Upper lobe of left lung (tissue), 6 donors: Measurements from ENCODE around the gene BSN. TPM values are rescaled to one million over a fixed set of nuclear protein-coding genes. Genes with fewer than 3 reads are reported as not detected.
A peak's percentile ranks its signal among the peaks of the same experiment; 100 is the strongest.

ENCODE experiments used
- ATAC-seq, 2 donors: fragments of 200-7000 bp; cut with Tn5 transposase; one replicate each; pipeline ENCODE4 v1.9.1; 2022; ENCODE audit warnings: mild to moderate bottlenecking in 2 of 2, moderate library complexity in 2 of 2; ENCODE audit not compliant: low FRiP score in 2 of 2
- DNase-seq, 2 donors: peaks; one replicate each; pipeline ENCODE4 v3.0.0-alpha.2; 2019 to 2020
- H3K27ac ChIP-seq, 4 donors: fragments of 200-600 bp; sonication (generic); one replicate each; pipeline ENCODE4 v1.5.1; 2016 to 2019
- H3K27me3 ChIP-seq, 4 donors: fragments of 200-600 bp; sonication (generic); one replicate each; pipeline ENCODE4 v1.5.1; 2017 to 2019
- H3K36me3 ChIP-seq, 4 donors: fragments of 200-600 bp; sonication (generic); one replicate each; pipeline ENCODE4 v1.5.1; 2016 to 2019
- H3K4me1 ChIP-seq, 4 donors: fragments of 200-600 bp; sonication (generic); one replicate each; pipeline ENCODE4 v1.5.1; 2018 to 2019
- H3K4me3 ChIP-seq, 4 donors: fragments of 200-600 bp; sonication (generic); one replicate each; pipeline ENCODE4 v1.5.1; 2017 to 2019; ENCODE audit warnings: mild to moderate bottlenecking in 2 of 4, moderate library complexity in 1 of 4
- H3K9me3 ChIP-seq, 4 donors: fragments of 200-600 bp; sonication (generic); one replicate each; pipeline ENCODE4 v1.5.1; 2018 to 2019
- EP300 ChIP-seq, 4 donors: sonication (generic); formaldehyde crosslinking; IDR thresholded peaks; one replicate each; pipeline ENCODE4 v1.5.1; 2017; ENCODE audit warnings: antibody characterized with exemption in 4 of 4, control low read depth in 2 of 4
- POLR2A ChIP-seq, 4 donors: fragments of 450-650 bp; IDR thresholded peaks; one replicate each; pipeline ENCODE4 v1.5.1; 2016 to 2017; ENCODE audit warnings: antibody characterized with exemption in 4 of 4, mild to moderate bottlenecking in 2 of 4
- POLR2AphosphoS5 ChIP-seq, 2 donors: sonication (generic); formaldehyde crosslinking; IDR thresholded peaks; one replicate each; pipeline ENCODE4 v1.5.1; 2017; ENCODE audit warnings: antibody characterized with exemption in 2 of 2
- WGBS, 2 donors: methylation state at CpG; one replicate each; pipeline ENCODE4 v1.1.5; 2017 to 2018; 5-methylcytosine and 5-hydroxymethylcytosine counted together
- total RNA-seq, 6 donors: library from RNA; depleted of rRNA in 4 of 6; stranded (reverse); fragments of >200 nt in 4 of 6; gene quantifications; one replicate each; pipeline versions ENCODE4 v1.1.0 to v1.2.1, GENCODE V29; 2016 to 2021
- TF ChIP-seq, protein P1 (sequence below), 6 experiments: fragments of 450-650 bp in 4 of 6; fragments of 200-600 bp in 2 of 6; sonication (generic) in 2 of 6; IDR thresholded peaks; one replicate each; pipeline ENCODE4 v1.5.1; 2016 to 2019; ENCODE audit warnings: antibody characterized with exemption in 6 of 6
- donor health status: DM: no; HTN: no; CAD: no; lungs with moderate emphysema.
- donor health status: DM: no; HTN: yes; CAD: no; lungs with severe emphysema.

BSN gene
- total RNA-seq, 6 donors from 2014 or later, result 0.39 to 1.1 (median 0.72) TPM

- ATAC-seq (no peak), DNase-seq (no peak)
- WGBS, 2 donors, result 82 to 86% methylated on average over 1 of the region's 1 CpG
- Histone ChIP-seq H3K4me1 (no peaks in the 10 kb centered on the region), H3K9me3 (no peaks in the 10 kb centered on the region), H3K27me3 (no peaks in the 10 kb centered on the region), H3K4me3 (no peak overlapping the region), H3K36me3 (no peaks in the 10 kb centered on the region), H3K27ac (no peak overlapping the region)
- TF ChIP-seq, protein P1, sequence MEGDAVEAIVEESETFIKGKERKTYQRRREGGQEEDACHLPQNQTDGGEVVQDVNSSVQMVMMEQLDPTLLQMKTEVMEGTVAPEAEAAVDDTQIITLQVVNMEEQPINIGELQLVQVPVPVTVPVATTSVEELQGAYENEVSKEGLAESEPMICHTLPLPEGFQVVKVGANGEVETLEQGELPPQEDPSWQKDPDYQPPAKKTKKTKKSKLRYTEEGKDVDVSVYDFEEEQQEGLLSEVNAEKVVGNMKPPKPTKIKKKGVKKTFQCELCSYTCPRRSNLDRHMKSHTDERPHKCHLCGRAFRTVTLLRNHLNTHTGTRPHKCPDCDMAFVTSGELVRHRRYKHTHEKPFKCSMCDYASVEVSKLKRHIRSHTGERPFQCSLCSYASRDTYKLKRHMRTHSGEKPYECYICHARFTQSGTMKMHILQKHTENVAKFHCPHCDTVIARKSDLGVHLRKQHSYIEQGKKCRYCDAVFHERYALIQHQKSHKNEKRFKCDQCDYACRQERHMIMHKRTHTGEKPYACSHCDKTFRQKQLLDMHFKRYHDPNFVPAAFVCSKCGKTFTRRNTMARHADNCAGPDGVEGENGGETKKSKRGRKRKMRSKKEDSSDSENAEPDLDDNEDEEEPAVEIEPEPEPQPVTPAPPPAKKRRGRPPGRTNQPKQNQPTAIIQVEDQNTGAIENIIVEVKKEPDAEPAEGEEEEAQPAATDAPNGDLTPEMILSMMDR (IDR thresholded peaks at IDR 0.05), result no peak
- TF ChIP-seq POLR2A (IDR thresholded peaks at IDR 0.05) (no peak), EP300 (IDR thresholded peaks at IDR 0.05) (no peak), POLR2AphosphoS5 (IDR thresholded peaks at IDR 0.05) (no peak)
These were observed 46.5 kb downstream of the BSN start for GRCh38 chr3:49600781-49601180.

DNA sequence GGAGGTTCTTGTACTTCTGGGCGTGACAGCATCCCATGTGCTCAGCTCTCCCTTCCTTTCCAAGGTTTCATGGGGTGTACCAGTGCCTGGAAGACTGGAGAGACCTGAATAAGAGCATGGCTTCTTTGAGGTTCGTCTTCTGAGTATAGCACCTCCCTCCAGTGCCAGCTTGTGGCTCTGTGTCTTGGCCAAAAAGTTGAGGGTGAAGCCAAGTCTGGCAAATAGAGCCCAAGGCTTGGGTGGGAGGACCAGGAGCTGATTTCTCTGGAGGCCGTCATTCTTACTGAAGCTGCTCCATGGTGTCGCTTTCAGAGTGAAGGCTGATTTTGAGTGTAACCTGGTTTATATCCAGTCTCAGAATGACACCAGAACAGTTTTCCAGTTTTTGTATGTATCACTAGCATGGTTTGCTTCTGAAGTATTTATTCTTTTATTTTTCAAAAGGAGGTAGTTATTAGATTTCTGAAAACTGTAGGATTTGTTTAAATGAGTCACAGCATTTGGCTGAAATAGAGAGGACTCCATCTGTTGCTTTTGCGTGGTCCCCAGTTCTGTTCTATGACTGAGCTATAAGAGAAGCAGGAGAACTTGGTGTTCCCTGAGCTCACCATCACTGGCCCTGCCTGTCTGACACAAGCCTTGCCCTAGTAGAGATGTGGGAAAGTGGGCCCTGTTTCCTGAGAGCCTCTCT, 47.2 kb downstream of the BSN start:
- Histone ChIP-seq H3K9me3 (no peaks in the 10 kb centered on the region), H3K4me3 (no peak overlapping the region), H3K27ac (no peak overlapping the region), H3K4me1 (no peaks in the 10 kb centered on the region), H3K36me3 (no peaks in the 10 kb centered on the region), H3K27me3 (no peaks in the 10 kb centered on the region)
- DNase-seq (no peak), ATAC-seq (no peak)
- WGBS, 2 donors, result 88 to 93% methylated on average over 5 of the region's 5 CpGs
- TF ChIP-seq EP300 (IDR thresholded peaks at IDR 0.05), result no peak

- TF ChIP-seq POLR2AphosphoS5 (IDR thresholded peaks at IDR 0.05), result no peak
- H3K36me3 ChIP-seq, result no peaks in the 10 kb centered on the region
- 88 to 100% methylated on average over 2 of the region's 2 CpGs for WGBS, 2 donors
- no peaks in the 10 kb centered on the region for H3K27me3 ChIP-seq
- no peak overlapping the region for H3K4me3 ChIP-seq
- no peak for DNase-seq
- ATAC-seq, result no peak
- no peaks in the 10 kb centered on the region for H3K4me1 ChIP-seq
- H3K27ac ChIP-seq, result no peak overlapping the region
- H3K9me3 ChIP-seq, result no peaks in the 10 kb centered on the region
These were observed 47.8 kb downstream of the BSN start for GRCh38 chr3:49602049-49602554.

GRCh38 chr3:49602877-49603411, 48.7 kb downstream of the BSN start:
- no peak overlapping the region for H3K27ac ChIP-seq
- H3K27me3 ChIP-seq, result no peaks in the 10 kb centered on the region
- TF ChIP-seq POLR2AphosphoS5 (IDR thresholded peaks at IDR 0.05) (no peak), EP300 (IDR thresholded peaks at IDR 0.05) (no peak), POLR2A (IDR thresholded peaks at IDR 0.05) (no peak)
- TF ChIP-seq, protein P1 (IDR thresholded peaks at IDR 0.05), result no peak
- H3K4me1 ChIP-seq, result no peaks in the 10 kb centered on the region
- no peak for ATAC-seq
- WGBS, 2 donors, result 78 to 84% methylated on average over 3 to 5 of the region's 5 CpGs
- H3K4me3 ChIP-seq, result no peak overlapping the region
- H3K9me3 ChIP-seq, result no peaks in the 10 kb centered on the region
- DNase-seq, result peak in 1 of 2 donors; percentile 17
- no peaks in the 10 kb centered on the region for H3K36me3 ChIP-seq

DNA sequence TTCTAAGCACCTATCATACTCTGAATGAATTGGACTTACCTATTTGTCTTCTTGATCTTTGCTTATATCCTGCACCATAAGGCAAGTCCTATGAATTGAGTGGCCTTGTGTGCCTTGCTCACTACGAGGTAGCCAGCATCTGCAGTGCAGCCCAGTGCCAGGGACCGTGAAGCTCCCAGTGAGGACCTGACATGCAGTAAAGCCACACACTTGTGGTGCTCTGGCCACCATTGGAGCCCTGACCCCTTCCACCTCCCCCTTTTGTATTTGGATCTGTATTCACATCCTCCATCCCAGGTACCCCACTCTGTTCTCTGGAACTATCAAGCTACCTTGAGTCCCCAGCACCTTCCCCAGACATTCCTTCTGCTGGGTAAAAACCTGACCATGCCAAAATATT, 52.1 kb downstream of the BSN start:
- DNase-seq (no peak), ATAC-seq (no peak)
- Histone ChIP-seq H3K27me3 (no peaks in the 10 kb centered on the region), H3K4me3 (no peak overlapping the region), H3K4me1 (no peaks in the 10 kb centered on the region), H3K36me3 (no peaks in the 10 kb centered on the region), H3K27ac (no peak overlapping the region), H3K9me3 (no peaks in the 10 kb centered on the region)
- TF ChIP-seq EP300 (IDR thresholded peaks at IDR 0.05) (no peak), POLR2A (IDR thresholded peaks at IDR 0.05) (no peak), POLR2AphosphoS5 (IDR thresholded peaks at IDR 0.05) (no peak)
- TF ChIP-seq, protein P1 (IDR thresholded peaks at IDR 0.05), result no peak
- 88 to 92% methylated on average over 2 of the region's 2 CpGs for WGBS, 2 donors
